ENCODE data around the gene KIAA0319L.
"Not testable (repeated sequence)": the region's sequence is repeated elsewhere in the genome, so short reads cannot be mapped to it uniquely, and the experiment has no call there.

Gene KIAA0319L

GRCh38 chr1:35591211-35591610, 34.0 kb upstream of the KIAA0319L start:
- Mint-ChIP-seq H3K27me3 (no peaks in the 10 kb centered on the region), H3K4me1 (peaks cover 31% of the 10 kb centered on the region), H3K36me3 (ENCODE audit: insufficient read depth) (peaks cover 5% of the 10 kb centered on the region), H3K27ac (ENCODE audit: low read depth) (no peak overlapping the region), H3K9me3 (no peaks in the 10 kb centered on the region), H3K4me3 (no peak overlapping the region)
- no peak for DNase-seq (ENCODE audit: low spot score in 2 of 2)
- no peak for ATAC-seq (replicated peaks; ENCODE audit: extremely low read depth, poor library complexity, severe bottlenecking)

GRCh38 chr1:35590476-35591040, 33.4 kb upstream of the KIAA0319L start:
- Mint-ChIP-seq H3K4me3 (no peak overlapping the region), H3K9me3 (no peaks in the 10 kb centered on the region), H3K36me3 (ENCODE audit: insufficient read depth) (peaks cover 3% of the 10 kb centered on the region), H3K27ac (ENCODE audit: low read depth) (no peak overlapping the region), H3K27me3 (no peaks in the 10 kb centered on the region), H3K4me1 (peaks cover 32% of the 10 kb centered on the region)
- no peak for DNase-seq (ENCODE audit: low spot score in 2 of 2)
- ATAC-seq (replicated peaks; ENCODE audit: extremely low read depth, poor library complexity, severe bottlenecking), result no peak

- DNase-seq (ENCODE audit: low spot score in 2 of 2) (no peak), ATAC-seq (replicated peaks; ENCODE audit: extremely low read depth, poor library complexity, severe bottlenecking) (no peak)
- Mint-ChIP-seq H3K27ac (ENCODE audit: low read depth) (peak overlapping the region; percentile 36), H3K4me1 (peaks cover 32% of the 10 kb centered on the region), H3K27me3 (no peaks in the 10 kb centered on the region), H3K4me3 (no peak overlapping the region), H3K36me3 (ENCODE audit: insufficient read depth) (peaks cover 3% of the 10 kb centered on the region), H3K9me3 (no peaks in the 10 kb centered on the region)
These were observed 32.6 kb upstream of the KIAA0319L start for GRCh38 chr1:35589516-35590427.

GRCh38 chr1:35588197-35588910, 31.2 kb upstream of the KIAA0319L start:
- no peaks in the 10 kb centered on the region for H3K27me3 Mint-ChIP-seq
- no peak overlapping the region for H3K27ac Mint-ChIP-seq (ENCODE audit: low read depth)
- no peak for ATAC-seq (replicated peaks; ENCODE audit: extremely low read depth, poor library complexity, severe bottlenecking)
- H3K4me3 Mint-ChIP-seq, result no peak overlapping the region
- H3K36me3 Mint-ChIP-seq (ENCODE audit: insufficient read depth), result peaks cover 3% of the 10 kb centered on the region
- H3K9me3 Mint-ChIP-seq, result no peaks in the 10 kb centered on the region
- DNase-seq (ENCODE audit: low spot score in 2 of 2), result no peak
- peaks cover 28% of the 10 kb centered on the region for H3K4me1 Mint-ChIP-seq

GRCh38 chr1:35587736-35588135, 30.5 kb upstream of the KIAA0319L start:
- Mint-ChIP-seq H3K4me1 (peaks cover 23% of the 10 kb centered on the region), H3K36me3 (ENCODE audit: insufficient read depth) (peaks cover 5% of the 10 kb centered on the region), H3K27ac (ENCODE audit: low read depth) (no peak overlapping the region), H3K27me3 (no peaks in the 10 kb centered on the region), H3K9me3 (no peaks in the 10 kb centered on the region), H3K4me3 (no peak overlapping the region)
- DNase-seq (ENCODE audit: low spot score in 2 of 2) (no peak), ATAC-seq (replicated peaks; ENCODE audit: extremely low read depth, poor library complexity, severe bottlenecking) (no peak)

- peaks cover 5% of the 10 kb centered on the region for H3K36me3 Mint-ChIP-seq (ENCODE audit: insufficient read depth)
- peaks cover 21% of the 10 kb centered on the region for H3K4me1 Mint-ChIP-seq
- DNase-seq (ENCODE audit: low spot score in 2 of 2) (no peak), ATAC-seq (replicated peaks; ENCODE audit: extremely low read depth, poor library complexity, severe bottlenecking) (no peak)
- no peak overlapping the region for H3K4me3 Mint-ChIP-seq
- H3K9me3 Mint-ChIP-seq, result no peaks in the 10 kb centered on the region
- H3K27me3 Mint-ChIP-seq, result no peaks in the 10 kb centered on the region
- no peak overlapping the region for H3K27ac Mint-ChIP-seq (ENCODE audit: low read depth)
These were observed 29.6 kb upstream of the KIAA0319L start for GRCh38 chr1:35586808-35587207.

GRCh38 chr1:35585805-35586204, 28.6 kb upstream of the KIAA0319L start:
- not testable (repeated sequence) for ATAC-seq (replicated peaks; ENCODE audit: extremely low read depth, poor library complexity, severe bottlenecking); H3K27me3 Mint-ChIP-seq; H3K4me3 Mint-ChIP-seq; DNase-seq (ENCODE audit: low spot score in 2 of 2); H3K27ac Mint-ChIP-seq (ENCODE audit: low read depth); H3K9me3 Mint-ChIP-seq; H3K36me3 Mint-ChIP-seq (ENCODE audit: insufficient read depth)
- H3K4me1 Mint-ChIP-seq, result peaks cover 21% of the 10 kb centered on the region

- H3K36me3 Mint-ChIP-seq (ENCODE audit: insufficient read depth), result peaks cover 3% of the 10 kb centered on the region
- no peaks in the 10 kb centered on the region for H3K9me3 Mint-ChIP-seq
- H3K27me3 Mint-ChIP-seq, result no peaks in the 10 kb centered on the region
- H3K27ac Mint-ChIP-seq (ENCODE audit: low read depth), result no peak overlapping the region
- no peak overlapping the region for H3K4me3 Mint-ChIP-seq
- peaks cover 21% of the 10 kb centered on the region for H3K4me1 Mint-ChIP-seq
- DNase-seq (ENCODE audit: low spot score in 2 of 2) (no peak), ATAC-seq (replicated peaks; ENCODE audit: extremely low read depth, poor library complexity, severe bottlenecking) (no peak)
These were observed 28.1 kb upstream of the KIAA0319L start for GRCh38 chr1:35585281-35585680.

GRCh38 chr1:35581621-35582020, 24.4 kb upstream of the KIAA0319L start:
- peaks cover 22% of the 10 kb centered on the region for H3K4me1 Mint-ChIP-seq
- H3K27me3 Mint-ChIP-seq; ATAC-seq (replicated peaks; ENCODE audit: extremely low read depth, poor library complexity, severe bottlenecking); H3K9me3 Mint-ChIP-seq; H3K27ac Mint-ChIP-seq (ENCODE audit: low read depth); H3K36me3 Mint-ChIP-seq (ENCODE audit: insufficient read depth); H3K4me3 Mint-ChIP-seq; DNase-seq (ENCODE audit: low spot score in 2 of 2): not testable (repeated sequence)

- peaks cover 8% of the 10 kb centered on the region for H3K36me3 Mint-ChIP-seq (ENCODE audit: insufficient read depth)
- H3K27ac Mint-ChIP-seq (ENCODE audit: low read depth), result no peak overlapping the region
- ATAC-seq (replicated peaks; ENCODE audit: extremely low read depth, poor library complexity, severe bottlenecking), result no peak
- H3K4me1 Mint-ChIP-seq, result peaks cover 24% of the 10 kb centered on the region
- no peaks in the 10 kb centered on the region for H3K27me3 Mint-ChIP-seq
- H3K4me3 Mint-ChIP-seq, result no peak overlapping the region
- DNase-seq (ENCODE audit: low spot score in 2 of 2), result no peak
- H3K9me3 Mint-ChIP-seq, result no peaks in the 10 kb centered on the region
These were observed 23.8 kb upstream of the KIAA0319L start for GRCh38 chr1:35580949-35581388.

- peak overlapping the region; percentile 83 for H3K4me3 Mint-ChIP-seq
- DNase-seq (ENCODE audit: low spot score in 2 of 2) (peak; percentile 39 to 65), ATAC-seq (replicated peaks; ENCODE audit: extremely low read depth, poor library complexity, severe bottlenecking) (peak; percentile 90)
- H3K27ac Mint-ChIP-seq (ENCODE audit: low read depth), result peak overlapping the region; percentile 88
- H3K27me3 Mint-ChIP-seq, result no peaks in the 10 kb centered on the region
- H3K4me1 Mint-ChIP-seq, result peaks cover 32% of the 10 kb centered on the region
- H3K9me3 Mint-ChIP-seq, result no peaks in the 10 kb centered on the region
- peaks cover 7% of the 10 kb centered on the region for H3K36me3 Mint-ChIP-seq (ENCODE audit: insufficient read depth)
These were observed 20.1 kb upstream of the KIAA0319L start for GRCh38 chr1:35577071-35577998.

- Mint-ChIP-seq H3K4me1 (peaks cover 32% of the 10 kb centered on the region), H3K27ac (ENCODE audit: low read depth) (peak overlapping the region; percentile 88), H3K4me3 (peak overlapping the region; percentile 83)
- not testable (repeated sequence) for H3K27me3 Mint-ChIP-seq; H3K9me3 Mint-ChIP-seq; H3K36me3 Mint-ChIP-seq (ENCODE audit: insufficient read depth); ATAC-seq (replicated peaks; ENCODE audit: extremely low read depth, poor library complexity, severe bottlenecking); DNase-seq (ENCODE audit: low spot score in 2 of 2)
These were observed 19.5 kb upstream of the KIAA0319L start for GRCh38 chr1:35576766-35577070.
